ENCODE measurements around the gene TTC21A. TPM values are rescaled to one million over a fixed set of nuclear protein-coding genes. Genes with fewer than 3 reads are reported as not detected.

The TTC21A gene
- polyA plus RNA-seq, 1 donor (not counting 4 experiments of a cell fraction or from before 2014, with no cell fraction given) = 1.3 TPM

DNA sequence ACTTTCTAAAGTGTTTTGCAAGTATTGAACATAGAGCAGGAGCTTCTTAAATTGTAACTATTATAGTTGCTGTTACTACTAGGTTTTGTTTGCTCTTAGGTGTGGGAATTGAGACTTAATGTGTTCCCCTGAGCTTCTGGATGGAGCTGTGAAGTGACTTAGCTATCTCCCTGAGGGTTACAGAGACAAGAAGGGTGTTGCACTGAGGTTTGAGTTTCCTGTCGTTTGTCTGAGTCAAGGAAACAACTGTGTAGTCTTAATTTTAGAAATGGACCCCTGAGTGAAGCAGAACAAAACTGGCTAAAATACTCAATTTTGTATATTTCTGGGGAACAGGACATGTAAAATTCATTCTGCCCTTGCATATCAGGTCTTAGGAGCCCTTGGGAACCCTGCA is 20.4 kb downstream of the TTC21A start:
- no peaks in the 10 kb centered on the region for H3K79me2 ChIP-seq (ENCODE audit: control insufficient read depth, insufficient read depth, low read length)
- no peak overlapping the region for H3K4me3 ChIP-seq (ENCODE audit: control insufficient read depth in 2 of 3, extremely low read depth in 1 of 3, insufficient read depth in 2 of 3, low read depth in 1 of 3, low read length in 3 of 3)
- no peaks in the 10 kb centered on the region for H3K27me3 ChIP-seq (ENCODE audit: control insufficient read depth, extremely low read depth, insufficient read depth, low read length)
- no peaks in the 10 kb centered on the region for H4K20me1 ChIP-seq (ENCODE audit: control insufficient read depth, extremely low read depth, insufficient read depth, low read length)
- H2AFZ ChIP-seq (ENCODE audit: control insufficient read depth, low read length) = no peak overlapping the region
- no peaks in the 10 kb centered on the region for H3K9me1 ChIP-seq (ENCODE audit: control insufficient read depth, extremely low read depth, insufficient read depth, low read length)
- DNase-seq (ENCODE audit: low read depth, low spot score) (no peak), FAIRE-seq (no peak)
- no peaks in the 10 kb centered on the region for H3K9me3 ChIP-seq (ENCODE audit: control insufficient read depth, low read depth, low read length)
- H3K4me1 ChIP-seq (ENCODE audit: control insufficient read depth, extremely low read depth, insufficient read depth, low read length) = peaks cover 25% of the 10 kb centered on the region
- no peak overlapping the region for H3K27ac ChIP-seq (ENCODE audit: control insufficient read depth, insufficient read depth, low read length)
- dilution Hi-C loops (cut with MboI; ENCODE audit: extremely low pct_ligation_motif_present, low sequenced_read_pairs) = no loop called here
- H3K9ac ChIP-seq (ENCODE audit: control insufficient read depth, extremely low read depth, insufficient read depth, low read length) = no peak overlapping the region
- no peaks in the 10 kb centered on the region for H3K36me3 ChIP-seq (ENCODE audit: control insufficient read depth in 2 of 2, extremely low read depth in 1 of 2, insufficient read depth in 2 of 2, low read length in 2 of 2)
- H3K4me2 ChIP-seq (ENCODE audit: control insufficient read depth, extremely low read depth, insufficient read depth, low read depth, low read length) = no peak overlapping the region
- no peak for TF ChIP-seq EZH2 (IDR thresholded peaks at IDR 0.05; ENCODE audit: low read length)
- TF ChIP-seq, protein P1, sequence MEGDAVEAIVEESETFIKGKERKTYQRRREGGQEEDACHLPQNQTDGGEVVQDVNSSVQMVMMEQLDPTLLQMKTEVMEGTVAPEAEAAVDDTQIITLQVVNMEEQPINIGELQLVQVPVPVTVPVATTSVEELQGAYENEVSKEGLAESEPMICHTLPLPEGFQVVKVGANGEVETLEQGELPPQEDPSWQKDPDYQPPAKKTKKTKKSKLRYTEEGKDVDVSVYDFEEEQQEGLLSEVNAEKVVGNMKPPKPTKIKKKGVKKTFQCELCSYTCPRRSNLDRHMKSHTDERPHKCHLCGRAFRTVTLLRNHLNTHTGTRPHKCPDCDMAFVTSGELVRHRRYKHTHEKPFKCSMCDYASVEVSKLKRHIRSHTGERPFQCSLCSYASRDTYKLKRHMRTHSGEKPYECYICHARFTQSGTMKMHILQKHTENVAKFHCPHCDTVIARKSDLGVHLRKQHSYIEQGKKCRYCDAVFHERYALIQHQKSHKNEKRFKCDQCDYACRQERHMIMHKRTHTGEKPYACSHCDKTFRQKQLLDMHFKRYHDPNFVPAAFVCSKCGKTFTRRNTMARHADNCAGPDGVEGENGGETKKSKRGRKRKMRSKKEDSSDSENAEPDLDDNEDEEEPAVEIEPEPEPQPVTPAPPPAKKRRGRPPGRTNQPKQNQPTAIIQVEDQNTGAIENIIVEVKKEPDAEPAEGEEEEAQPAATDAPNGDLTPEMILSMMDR (optimal IDR thresholded peaks at IDR 0.05 in 1 of 3, IDR thresholded peaks at IDR 0.05 in 1 of 3, conservative IDR thresholded peaks at IDR 0.05 in 1 of 3; ENCODE audit: extremely low read depth in 1 of 3, insufficient read depth in 2 of 3, low read length in 3 of 3) = no peak

DNA sequence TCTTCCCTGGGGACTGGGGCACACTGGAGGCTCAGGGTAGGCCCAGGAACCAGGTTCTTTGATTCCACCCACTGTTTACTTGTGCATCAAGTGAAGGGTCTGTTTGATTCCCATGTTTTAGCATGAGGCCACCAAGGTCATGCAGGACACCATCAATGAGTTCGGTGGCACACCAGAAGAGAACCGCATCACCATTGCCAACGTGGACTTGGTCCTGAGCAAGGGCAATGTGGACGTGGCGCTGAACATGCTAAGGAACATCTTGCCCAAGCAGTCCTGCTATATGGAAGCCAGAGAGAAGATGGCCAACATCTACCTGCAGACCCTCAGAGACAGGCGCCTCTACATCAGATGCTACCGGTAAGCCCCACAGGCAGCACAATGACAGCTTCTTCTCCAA is 21.5 kb downstream of the TTC21A start:
- no peaks in the 10 kb centered on the region for H3K9me1 ChIP-seq (ENCODE audit: control insufficient read depth, extremely low read depth, insufficient read depth, low read length)
- H3K9ac ChIP-seq (ENCODE audit: control insufficient read depth, extremely low read depth, insufficient read depth, low read length) = no peak overlapping the region
- no peak for DNase-seq (ENCODE audit: low read depth, low spot score)
- H4K20me1 ChIP-seq (ENCODE audit: control insufficient read depth, extremely low read depth, insufficient read depth, low read length) = no peaks in the 10 kb centered on the region
- dilution Hi-C loops (cut with MboI; ENCODE audit: extremely low pct_ligation_motif_present, low sequenced_read_pairs) = no loop called here
- no peak overlapping the region for H3K4me2 ChIP-seq (ENCODE audit: control insufficient read depth, extremely low read depth, insufficient read depth, low read depth, low read length)
- peaks cover 27% of the 10 kb centered on the region for H3K4me1 ChIP-seq (ENCODE audit: control insufficient read depth, extremely low read depth, insufficient read depth, low read length)
- no peak for FAIRE-seq
- H3K27me3 ChIP-seq (ENCODE audit: control insufficient read depth, extremely low read depth, insufficient read depth, low read length) = no peaks in the 10 kb centered on the region
- H3K36me3 ChIP-seq (ENCODE audit: control insufficient read depth in 2 of 2, extremely low read depth in 1 of 2, insufficient read depth in 2 of 2, low read length in 2 of 2) = no peaks in the 10 kb centered on the region
- no peaks in the 10 kb centered on the region for H3K9me3 ChIP-seq (ENCODE audit: control insufficient read depth, low read depth, low read length)
- no peak overlapping the region for H3K4me3 ChIP-seq (ENCODE audit: control insufficient read depth in 2 of 3, extremely low read depth in 1 of 3, insufficient read depth in 2 of 3, low read depth in 1 of 3, low read length in 3 of 3)
- no peak overlapping the region for H2AFZ ChIP-seq (ENCODE audit: control insufficient read depth, low read length)
- no peak overlapping the region for H3K27ac ChIP-seq (ENCODE audit: control insufficient read depth, insufficient read depth, low read length)
- no peaks in the 10 kb centered on the region for H3K79me2 ChIP-seq (ENCODE audit: control insufficient read depth, insufficient read depth, low read length)
- TF ChIP-seq EZH2 (IDR thresholded peaks at IDR 0.05; ENCODE audit: low read length) = no peak
- TF ChIP-seq, protein P1 (optimal IDR thresholded peaks at IDR 0.05 in 1 of 3, IDR thresholded peaks at IDR 0.05 in 1 of 3, conservative IDR thresholded peaks at IDR 0.05 in 1 of 3; ENCODE audit: extremely low read depth in 1 of 3, insufficient read depth in 2 of 3, low read length in 3 of 3) = no peak
